Sigmoid colon (tissue), 4 donors: ENCODE results near the gene IRF2BP2.

Experiments
- CTCF ChIP-seq, 4 experiments: fragments of 450-650 bp in 3 of 4; fragments of 200-600 bp in 1 of 4; IDR thresholded peaks; one replicate each; pipeline ENCODE4 v1.5.1; 2016 to 2019; ENCODE audit warnings: antibody characterized with exemption in 4 of 4, mild to moderate bottlenecking in 3 of 4, moderate library complexity in 2 of 4
- POLR2A ChIP-seq, 2 donors: fragments of 450-650 bp; IDR thresholded peaks; one replicate each; pipeline ENCODE4 v1.6.1; 2016; ENCODE audit warnings: antibody characterized with exemption in 2 of 2, mild to moderate bottlenecking in 2 of 2, moderate library complexity in 2 of 2
- POLR2AphosphoS5 ChIP-seq, 4 donors: sonication (generic); formaldehyde crosslinking; IDR thresholded peaks; one replicate each; pipeline ENCODE4 v1.6.1; 2017; ENCODE audit warnings: antibody characterized with exemption in 4 of 4

- TF ChIP-seq POLR2A (IDR thresholded peaks at IDR 0.05): no peak
- TF ChIP-seq POLR2AphosphoS5 (IDR thresholded peaks at IDR 0.05): no peak
- no peak for TF ChIP-seq CTCF (IDR thresholded peaks at IDR 0.05)
Observed at GRCh38 chr1:234643111-234643849, 33.3 kb upstream of the IRF2BP2 start.
